Hematopoietic multipotent progenitor cell treated with erythropoietin and hydrocortisone succinate and interleukin-3 and kit ligand, for 4 days (in vitro differentiated cells): Measurements from ENCODE around the gene SDR9C7.
"Not testable (repeated sequence)": the region's sequence is repeated elsewhere in the genome, so short reads cannot be mapped to it uniquely, and the experiment has no call there.

Source experiments
- DNase-seq: peaks from one replicate; pipeline ENCODE4 v3.0.0-alpha.2; 2015

Gene SDR9C7

DNA sequence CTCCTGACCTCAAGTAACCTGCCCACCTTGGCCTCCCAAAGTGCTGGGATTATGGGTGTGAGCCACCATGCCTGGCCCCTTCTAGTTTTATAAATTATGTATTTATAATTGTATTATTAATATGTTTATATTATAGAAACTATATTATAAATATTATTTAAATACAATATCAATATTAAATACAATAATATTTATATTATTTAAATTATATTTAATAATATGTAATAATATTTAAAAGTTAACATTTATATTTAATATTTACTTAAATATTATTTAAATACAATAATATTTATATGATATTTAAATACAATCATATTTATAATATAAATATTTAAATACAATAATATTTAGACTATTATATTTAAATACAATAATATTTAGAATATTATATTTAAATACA, 20.0 kb downstream of the SDR9C7 start:
- no peak for DNase-seq

DNA sequence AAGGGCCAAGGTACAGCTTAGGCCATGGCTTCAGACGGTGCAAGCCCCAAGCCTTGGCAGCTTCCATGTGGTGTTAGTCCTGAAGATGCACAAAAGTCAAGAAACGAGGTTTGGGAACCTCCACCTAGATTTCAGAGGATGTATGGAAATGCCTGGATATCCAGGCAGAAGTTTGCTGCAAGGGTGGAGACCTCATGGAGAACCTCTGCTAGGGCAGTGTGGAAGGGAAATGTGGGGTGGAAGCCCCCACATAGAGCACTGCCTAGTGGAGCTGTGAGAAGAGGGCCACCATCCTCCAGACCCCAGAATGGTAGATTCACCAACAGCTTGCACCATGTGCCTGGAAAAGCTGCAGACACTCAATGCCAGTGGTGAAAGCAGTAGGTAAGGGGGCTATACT, 24.8 kb downstream of the SDR9C7 start:
- DNase-seq: not testable (repeated sequence)

DNA sequence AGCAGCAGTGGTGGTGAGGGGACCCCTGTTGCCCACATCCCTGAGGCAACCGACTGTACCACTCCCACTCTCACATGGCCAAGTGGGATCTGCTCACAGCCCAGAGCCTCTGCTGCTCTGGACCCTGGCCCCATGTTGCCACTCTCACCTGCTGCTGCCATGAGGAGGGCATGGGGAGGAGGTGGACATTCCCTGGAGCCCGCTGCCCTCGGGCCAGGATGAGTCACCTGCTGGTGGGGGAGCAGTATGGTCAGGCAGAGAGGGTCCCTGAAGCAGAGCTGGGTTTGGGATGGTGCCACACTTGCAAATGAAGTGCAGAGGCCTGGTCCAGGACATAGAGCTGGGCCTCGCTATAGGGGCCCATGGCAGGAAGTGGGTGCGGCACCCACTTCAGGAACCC, 26.1 kb downstream of the SDR9C7 start:
- no peak for DNase-seq

DNA sequence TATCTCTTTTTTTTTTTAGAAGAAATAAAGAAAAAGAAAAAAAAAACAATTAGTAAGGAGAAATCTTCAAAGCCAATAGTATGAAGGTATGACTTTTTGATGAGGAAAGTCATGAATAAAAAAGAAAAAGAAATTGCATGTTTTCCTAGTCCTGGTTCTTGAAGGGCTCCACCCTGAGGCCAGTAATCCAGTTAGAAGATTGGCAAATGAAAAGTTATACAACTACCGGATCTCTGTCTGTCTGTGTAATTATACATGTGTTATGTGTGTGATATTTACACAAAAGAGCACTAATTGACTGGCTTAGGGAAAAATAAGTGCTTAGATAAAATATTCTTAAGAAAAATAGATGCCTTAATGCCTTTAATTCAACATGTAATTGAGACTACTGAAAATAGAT, 28.4 kb downstream of the SDR9C7 start:
- DNase-seq: no peak

DNA sequence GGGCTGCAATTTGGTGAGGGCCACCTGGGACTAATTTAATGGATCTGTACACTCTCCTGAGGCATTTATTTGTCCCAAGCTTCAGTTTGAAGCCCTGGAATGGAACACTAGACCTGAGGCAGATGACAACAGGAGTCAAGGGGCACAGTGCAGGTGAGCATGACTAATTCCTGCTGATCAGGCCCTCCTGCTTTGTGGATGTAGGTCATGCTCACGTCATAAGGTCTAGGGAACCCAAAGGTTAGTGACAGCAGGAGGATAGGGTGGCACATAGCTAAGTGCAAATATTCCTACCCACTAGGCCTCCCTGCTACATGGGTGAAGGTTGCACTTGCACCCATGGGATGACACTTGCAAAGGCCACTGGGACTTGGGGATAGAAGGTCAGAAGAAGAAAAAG, 30.8 kb downstream of the SDR9C7 start:
- DNase-seq: no peak

GRCh38 chr12:56901313-56901712, 32.9 kb downstream of the SDR9C7 start:
- not testable (repeated sequence) for DNase-seq

GRCh38 chr12:56900583-56900982, 33.6 kb downstream of the SDR9C7 start:
- no peak for DNase-seq

DNA sequence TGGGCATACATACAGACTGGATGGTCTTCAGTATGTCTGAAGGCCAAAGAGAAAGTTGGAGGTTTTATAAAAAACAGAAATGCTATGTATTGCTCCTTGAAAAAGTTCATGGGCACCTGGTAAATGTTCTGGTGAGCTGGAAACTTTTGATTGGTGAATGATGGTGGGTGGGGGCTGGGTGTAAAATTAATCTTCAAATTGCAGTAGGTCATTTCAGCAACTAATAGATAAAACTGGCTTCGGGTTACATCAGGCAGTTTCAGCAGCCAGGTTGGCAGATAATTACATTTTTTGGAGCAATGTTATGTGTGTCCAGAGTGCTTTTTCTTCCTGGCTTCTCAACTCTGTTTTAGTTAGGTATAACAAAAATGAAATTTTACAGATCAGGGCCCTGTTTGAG, 35.3 kb downstream of the SDR9C7 start:
- DNase-seq: peak; percentile 32

GRCh38 chr12:56897844-56898361, 36.3 kb downstream of the SDR9C7 start:
- DNase-seq: no peak

- DNase-seq: no peak
Measured at GRCh38 chr12:56896082-56896481, 38.1 kb downstream of the SDR9C7 start.

- DNase-seq: peak; percentile 16
Measured at GRCh38 chr12:56894698-56895368, 39.4 kb downstream of the SDR9C7 start.

- not testable (repeated sequence) for DNase-seq
Measured at GRCh38 chr12:56891885-56892284, 42.3 kb downstream of the SDR9C7 start.

GRCh38 chr12:56886319-56886718, 47.9 kb downstream of the SDR9C7 start:
- no peak for DNase-seq

GRCh38 chr12:56885316-56885715, 48.9 kb downstream of the SDR9C7 start:
- no peak for DNase-seq

DNA sequence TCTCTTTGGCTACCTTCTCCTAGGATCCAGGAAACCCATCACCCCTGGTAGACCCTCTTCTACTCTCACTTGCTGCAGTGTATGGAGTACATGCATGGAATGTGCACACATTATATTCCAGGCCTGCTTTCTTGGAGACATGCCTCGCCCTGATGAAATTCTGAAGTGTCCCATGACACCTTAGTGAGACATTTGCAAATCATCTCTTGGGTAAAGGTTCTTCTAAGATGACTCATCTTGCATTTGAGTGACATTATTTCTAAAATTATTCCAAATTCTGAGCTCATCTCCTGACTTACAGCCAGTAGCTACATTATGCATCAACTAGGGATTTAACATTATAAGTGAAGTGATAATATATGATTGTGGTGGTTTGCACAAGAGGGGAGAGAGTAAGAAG, 49.8 kb downstream of the SDR9C7 start:
- no peak for DNase-seq

DNA sequence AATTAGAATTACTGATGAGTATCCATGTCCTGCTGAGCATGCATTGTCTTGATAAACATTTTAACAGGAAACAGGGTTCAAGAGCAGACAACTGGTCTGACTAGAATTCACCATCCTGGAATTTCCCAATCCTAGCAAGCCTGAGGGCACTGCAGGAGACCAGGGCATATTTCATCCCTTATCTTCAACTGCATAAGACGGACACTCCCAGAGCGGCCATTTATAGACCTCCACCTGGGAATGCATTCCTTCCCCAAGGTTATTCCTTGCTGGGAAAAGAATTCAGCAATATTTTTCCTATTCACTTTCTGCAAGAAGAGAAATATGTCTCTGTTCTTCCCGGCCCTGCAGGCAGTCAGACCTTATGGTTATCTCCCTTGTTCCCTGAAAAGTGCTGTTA, 51.8 kb downstream of the SDR9C7 start:
- DNase-seq: not testable (repeated sequence)

DNA sequence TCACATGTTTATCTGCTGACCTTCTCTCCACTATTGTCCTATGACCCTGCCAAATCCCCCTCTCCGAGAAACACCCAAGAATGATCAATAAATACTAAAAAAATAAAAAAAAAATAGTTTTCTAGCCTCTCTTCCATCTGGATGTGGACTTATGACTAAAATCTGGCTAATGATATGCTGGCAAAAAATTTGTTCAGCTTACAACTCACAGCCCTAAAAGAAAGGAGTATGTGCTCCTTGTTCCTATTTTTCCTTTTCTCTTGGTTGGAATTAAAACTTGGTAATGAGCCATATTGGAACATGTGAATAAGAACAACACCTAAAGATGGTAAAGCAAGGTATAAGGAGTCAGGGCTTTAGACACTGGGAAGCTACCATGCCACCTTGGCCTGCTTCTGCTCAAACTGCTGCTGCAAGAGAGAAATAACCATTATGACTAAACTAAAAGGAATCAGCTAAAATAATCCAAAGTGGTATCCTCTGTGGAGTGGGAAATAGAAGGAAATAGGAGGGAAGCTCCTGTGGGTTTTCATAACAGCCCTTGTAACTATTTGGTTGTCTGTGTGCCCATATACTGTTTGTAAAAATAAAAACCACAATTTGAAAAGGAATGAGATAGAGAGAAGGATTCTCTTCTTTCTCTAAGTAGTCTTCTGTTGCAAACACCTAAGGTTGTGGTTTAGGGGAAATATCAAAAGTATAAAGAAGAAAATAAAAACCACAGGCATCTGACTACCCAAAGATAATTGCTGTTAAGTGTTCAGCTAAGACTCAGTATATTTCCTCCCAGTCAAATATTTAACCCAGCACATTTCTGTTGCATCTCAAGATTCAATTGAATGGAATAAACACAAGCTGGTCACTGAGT, 53.8 kb downstream of the SDR9C7 start:
- peak; percentile 76 for DNase-seq

GRCh38 chr12:56879240-56880124, 54.7 kb downstream of the SDR9C7 start:
- DNase-seq: peak; percentile 35

DNA sequence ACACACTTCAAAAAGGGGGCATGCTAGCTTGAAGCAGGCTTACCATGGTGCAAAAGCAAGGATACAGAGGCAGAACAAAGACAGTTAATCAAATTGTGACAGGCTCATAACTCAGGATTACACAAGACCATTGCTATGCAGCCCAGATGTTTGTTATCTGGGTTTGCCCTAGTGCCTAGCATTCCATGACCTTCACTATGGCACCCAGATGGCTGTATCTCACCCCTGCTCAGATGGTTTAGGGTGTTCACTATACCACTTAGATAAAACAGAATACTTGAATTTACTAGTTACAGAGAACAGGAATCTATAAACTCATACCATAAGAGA, 56.2 kb downstream of the SDR9C7 start:
- DNase-seq: peak; percentile 91

DNA sequence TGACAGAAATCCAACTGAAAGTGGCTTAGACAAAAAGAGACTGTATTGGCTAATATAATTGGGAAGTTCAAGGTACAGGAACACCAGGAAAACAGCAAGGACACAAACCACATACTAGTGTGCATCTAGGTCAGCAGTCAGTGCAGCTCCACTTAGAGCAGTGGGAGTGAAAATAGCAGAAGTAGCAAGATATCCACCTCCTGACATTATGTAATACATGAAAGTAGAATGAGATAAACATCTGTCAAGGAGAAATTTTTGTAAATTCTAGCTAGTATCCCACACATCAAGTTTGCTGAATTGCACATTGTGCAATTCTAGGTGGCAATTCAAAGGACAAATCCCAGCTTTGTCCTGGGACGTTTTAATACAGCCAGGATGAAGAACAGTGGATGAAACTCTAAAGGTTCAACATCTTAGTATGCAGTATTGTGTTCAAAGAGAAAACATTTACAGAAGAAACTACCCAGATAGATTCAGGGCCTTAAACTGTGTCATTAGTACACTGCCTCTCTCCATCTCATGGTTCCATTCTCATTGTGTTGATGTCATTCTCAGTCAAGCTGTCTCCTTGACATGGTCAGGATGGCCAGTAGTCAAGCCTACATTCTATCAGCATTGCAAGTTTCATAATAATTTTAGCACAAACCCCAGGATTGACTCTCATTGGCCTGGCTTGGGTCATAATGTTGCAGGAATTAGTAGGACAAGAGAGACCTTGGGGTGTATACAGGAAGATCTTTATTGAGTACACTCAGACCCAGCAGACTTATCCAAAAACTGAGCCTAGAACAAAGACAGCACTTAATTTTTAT, 56.8 kb downstream of the SDR9C7 start:
- peak; percentile 66 for DNase-seq

DNA sequence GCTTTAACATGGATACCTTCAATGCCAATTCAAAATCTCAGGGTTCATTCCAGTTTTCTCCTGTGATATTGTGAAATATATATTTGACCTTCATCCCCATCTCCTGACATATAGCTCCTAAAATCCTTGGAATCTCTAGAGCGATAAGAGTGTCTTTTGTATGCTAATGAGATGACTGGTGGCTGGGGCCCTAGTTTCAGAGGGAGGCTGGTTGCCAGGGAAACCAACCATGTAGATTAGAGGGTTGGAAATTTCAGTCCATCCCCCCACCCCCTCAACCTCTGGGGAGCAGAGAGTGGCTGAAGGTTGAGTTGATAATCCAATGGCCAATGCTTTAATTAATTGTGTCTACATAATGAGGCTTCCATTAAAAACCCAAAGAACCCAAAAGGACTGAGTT, 59.4 kb downstream of the SDR9C7 start:
- no peak for DNase-seq

GRCh38 chr12:56873382-56873781, 60.8 kb downstream of the SDR9C7 start:
- DNase-seq: no peak
